IMR-90 (cell line): Measurements from ENCODE around the gene SNAPC1. TPM values are rescaled to one million over a fixed set of nuclear protein-coding genes. Genes with fewer than 3 reads are reported as not detected.

Experiments
- ATAC-seq: fragments of 200-7000 bp; cut with Tn5 transposase; 2 replicates; pipeline ENCODE4 v1.9.1; 2020; ENCODE audit warnings: low read depth, mild to moderate bottlenecking, moderate library complexity
- BruUV-seq: library from RNA; stranded (reverse); fragments of 400-500 nt; replicated peaks from 2 replicates; lab custom pipeline; 2021; lab: Mats Ljungman, UMichigan
- CTCF ChIA-PET: fragments of 300-600 bp; formaldehyde crosslinking; extraction: SDS; loops from one replicate; lab custom pipeline; 2021; ENCODE audit warnings: antibody characterized with exemption; lab: Yijun Ruan, JAX
- POLR2A ChIA-PET: fragments of 300-600 bp; sonication (Branson Sonifier 250); formaldehyde crosslinking; loops from one replicate; lab custom pipeline; 2022; ENCODE audit warnings: antibody characterized with exemption; ENCODE audit not compliant: unreplicated experiment; lab: Charles Lee
- DNase-seq: peaks from one replicate; pipeline ENCODE4 v3.0.0; 2013
- H2AFZ ChIP-seq: replicated peaks from 2 replicates; pipeline ENCODE3; 2013; ENCODE audit warnings: low read length, mild to moderate bottlenecking; ENCODE audit not compliant: poor library complexity
- H2AK5ac ChIP-seq: 2 replicates; pipeline ENCODE4 v1.6.1; 2013; ENCODE audit warnings: low read depth, low read length, inconsistent platforms
- H2AK9ac ChIP-seq: replicated peaks from 2 replicates; pipeline ENCODE3; 2013; ENCODE audit warnings: mild to moderate bottlenecking, low read depth, low read length, moderate library complexity; ENCODE audit not compliant: poor library complexity
- H2BK120ac ChIP-seq: 2 replicates; pipeline ENCODE4 v1.6.1; 2013; ENCODE audit warnings: low read depth, low read length, inconsistent platforms
- H2BK15ac ChIP-seq: 3 replicates; pipeline ENCODE4 v1.6.1; 2013; ENCODE audit warnings: low read depth, low read length, inconsistent platforms
- H2BK20ac ChIP-seq: 2 replicates; pipeline ENCODE4 v1.6.1; 2013; ENCODE audit warnings: low read depth, mild to moderate bottlenecking, inconsistent platforms, low read length, moderate library complexity
- H2BK5ac ChIP-seq: 2 replicates; pipeline ENCODE4 v1.6.1; 2013; ENCODE audit warnings: mild to moderate bottlenecking, low read depth, low read length, inconsistent platforms; ENCODE audit not compliant: poor library complexity, severe bottlenecking
- H3K14ac ChIP-seq: replicated peaks from 2 replicates; pipeline ENCODE4 v1.6.1; 2013; ENCODE audit warnings: low read depth, low read length, inconsistent platforms
- H3K18ac ChIP-seq: 2 replicates; pipeline ENCODE4 v1.6.1; 2013; ENCODE audit warnings: low read depth, low read length, control low read depth
- H3K23ac ChIP-seq: 2 replicates; pipeline ENCODE4 v1.6.1; 2013; ENCODE audit warnings: low read depth, low read length, inconsistent platforms
- H3K27ac ChIP-seq: 2 replicates; pipeline ENCODE4 v1.5.1; 2013; ENCODE audit warnings: mild to moderate bottlenecking, control low read depth, low read length; ENCODE audit not compliant: insufficient read depth
- H3K27me3 ChIP-seq: 2 replicates; pipeline ENCODE4 v1.6.1; 2013; ENCODE audit warnings: low read length; ENCODE audit not compliant: control insufficient read depth, insufficient read depth
- H3K36me3 ChIP-seq: 2 replicates; pipeline ENCODE4 v1.6.1; 2013; ENCODE audit warnings: low read length, mixed read lengths; ENCODE audit not compliant: control insufficient read depth, insufficient read depth
- H3K4ac ChIP-seq: 2 replicates; pipeline ENCODE4 v1.6.1; 2013; ENCODE audit warnings: low read depth, low read length, inconsistent platforms
- H3K4me1 ChIP-seq: 2 replicates; pipeline ENCODE4 v1.6.1; 2013; ENCODE audit warnings: low read length, mixed read lengths; ENCODE audit not compliant: control insufficient read depth, insufficient read depth
- H3K4me2 ChIP-seq: 2 replicates; pipeline ENCODE4 v1.6.1; 2013; ENCODE audit warnings: low read depth, mild to moderate bottlenecking, control low read depth, low read length, moderate library complexity
- H3K4me3 ChIP-seq: 2 replicates; pipeline ENCODE4 v1.5.1; 2013; ENCODE audit warnings: low read depth, mild to moderate bottlenecking, control low read depth, low read length, moderate library complexity; ENCODE audit not compliant: insufficient read depth
- H3K56ac ChIP-seq: 2 replicates; pipeline ENCODE4 v1.6.1; 2013; ENCODE audit warnings: low read length, inconsistent platforms; ENCODE audit not compliant: insufficient read depth; ENCODE audit errors: extremely low read depth
- H3K79me1 ChIP-seq, 2 experiments: 2 replicates each; pipeline ENCODE4 v1.6.1; 2013; ENCODE audit warnings: low read length in 2 of 2, inconsistent platforms in 1 of 2, low read depth in 1 of 2
- H3K9ac ChIP-seq: 2 replicates; pipeline ENCODE4 v1.6.1; 2013; ENCODE audit warnings: low read depth, low read length, control low read depth
- H3K9me1 ChIP-seq: 2 replicates; pipeline ENCODE4 v1.6.1; 2013; ENCODE audit warnings: low read length, inconsistent platforms; ENCODE audit not compliant: insufficient read depth
- H3K9me3 ChIP-seq: 2 replicates; pipeline ENCODE4 v1.6.1; 2013; ENCODE audit warnings: low read length; ENCODE audit not compliant: control insufficient read depth, insufficient read depth
- H4K20me1 ChIP-seq: 2 replicates; pipeline ENCODE4 v1.6.1; 2013; ENCODE audit warnings: low read length, inconsistent platforms; ENCODE audit not compliant: insufficient read depth
- H4K5ac ChIP-seq: 2 replicates; pipeline ENCODE4 v1.6.1; 2013; ENCODE audit warnings: mild to moderate bottlenecking, low read depth, low read length, control low read depth
- H4K8ac ChIP-seq, 2 experiments: 2 replicates each; pipeline ENCODE4 v1.6.1; 2013; ENCODE audit warnings: low read depth in 2 of 2, low read length in 2 of 2, control low read depth in 1 of 2, inconsistent platforms in 1 of 2
- H4K91ac ChIP-seq: 2 replicates; pipeline ENCODE4 v1.6.1; 2013; ENCODE audit warnings: low read depth, low read length, inconsistent platforms; ENCODE audit not compliant: insufficient read depth
- BHLHE40 ChIP-seq: fragments of 150-350 bp; IDR thresholded peaks from 2 replicates; pipeline ENCODE4 v1.6.1; 2016; ENCODE audit warnings: mild to moderate bottlenecking, low read depth, low read length
- CEBPB ChIP-seq: IDR thresholded peaks from 2 replicates; pipeline ENCODE4 v1.6.1; 2012; ENCODE audit warnings: low read depth, low read length, improper control_type of control experiment
- CHD1 ChIP-seq: IDR thresholded peaks from 2 replicates; pipeline ENCODE4 v1.6.1; 2012; ENCODE audit warnings: low read depth, low read length, improper control_type of control experiment
- FOS ChIP-seq: fragments of 150-350 bp; IDR thresholded peaks from 2 replicates; pipeline ENCODE4 v1.6.1; 2016; ENCODE audit warnings: low read depth, low read length
- MAFK ChIP-seq: IDR thresholded peaks from 2 replicates; pipeline ENCODE4 v1.6.1; 2012; ENCODE audit warnings: low read depth, low read length, improper control_type of control experiment
- MAZ ChIP-seq: IDR thresholded peaks from 2 replicates; pipeline ENCODE4 v1.6.1; 2012; ENCODE audit warnings: low read depth, mild to moderate bottlenecking, low read length, improper control_type of control experiment, moderate library complexity, borderline replicate concordance
- MXI1 ChIP-seq: IDR thresholded peaks from 2 replicates; pipeline ENCODE4 v1.6.1; 2012; ENCODE audit warnings: low read depth, mild to moderate bottlenecking, low read length, moderate library complexity, borderline replicate concordance
- NFE2L2 ChIP-seq: fragments of 150-350 bp; IDR thresholded peaks from 2 replicates; pipeline ENCODE4 v1.6.1; 2016; ENCODE audit warnings: low read depth, mild to moderate bottlenecking, low read length
- POLR2A ChIP-seq: IDR thresholded peaks from 2 replicates; pipeline ENCODE4 v1.6.1; 2012; ENCODE audit warnings: mild to moderate bottlenecking, low read depth, low read length
- RAD21 ChIP-seq: IDR thresholded peaks from 2 replicates; pipeline ENCODE4 v1.6.1; 2012; ENCODE audit warnings: low read length, improper control_type of control experiment
- RCOR1 ChIP-seq: IDR thresholded peaks from 2 replicates; pipeline ENCODE4 v1.6.1; 2012; ENCODE audit warnings: mild to moderate bottlenecking, low read length, improper control_type of control experiment; ENCODE audit not compliant: insufficient replicate concordance
- RFX5 ChIP-seq: IDR thresholded peaks from 2 replicates; pipeline ENCODE4 v1.8.0; 2012; ENCODE audit warnings: low read depth, mild to moderate bottlenecking, low read length, moderate library complexity
- SMC3 ChIP-seq: fragments of 150-350 bp; IDR thresholded peaks from 2 replicates; pipeline ENCODE4 v1.6.1; 2016; ENCODE audit warnings: low read depth, mild to moderate bottlenecking, antibody characterized with exemption, low read length, moderate library complexity
- WGBS, 2 experiments: methylation state at CpG; one replicate each; pipeline versions ENCODE4 v1.1.5 to v1.1.7; 2013; ENCODE audit warnings: missing lambda C conversion rate in 2 of 2; ENCODE audit not compliant: insufficient read length in 1 of 2; ENCODE audit errors: extremely low coverage in 2 of 2; 5-methylcytosine and 5-hydroxymethylcytosine counted together
- dilution Hi-C: fragments of 300-500 bp; cut with HindIII; formaldehyde crosslinking; loops from one replicate; pipeline ENCODE4 v1.14.3; 2018; ENCODE audit warnings: low sequenced_read_pairs; ENCODE audit not compliant: unreplicated experiment
- in situ Hi-C: fragments of 300-500 bp; cut with MboI; formaldehyde crosslinking; loops from 3 replicates; pipeline ENCODE4 v1.14.3; 2019; ENCODE audit warnings: low sequenced_read_pairs, inconsistent platforms, mixed read lengths
- intact Hi-C: fragments of 100-400 bp; cut with micrococcal nuclease; formaldehyde crosslinking; loops from 2 replicates; pipeline ENCODE4 v1.10.0; 2022
- polyA plus RNA-seq, 3 experiments: library from polyadenylated mRNA; depleted of rRNA; stranded (reverse); fragments of >200 nt; gene quantifications; 2 replicates each; pipeline ENCODE4 v1.2.3, GENCODE V29; 2012; ENCODE audit warnings: low replicate concordance in 1 of 3
- total RNA-seq: library from RNA; depleted of rRNA; stranded (reverse); fragments of >200 nt; gene quantifications from 2 replicates; pipeline ENCODE4 v1.2.3, GENCODE V29; 2012
- TF ChIP-seq, protein P1 (sequence below): fragments of 150-350 bp; IDR thresholded peaks from 2 replicates; pipeline ENCODE4 v1.6.1; 2017; ENCODE audit warnings: mild to moderate bottlenecking, antibody characterized with exemption, low read length, low read depth
- TF ChIP-seq, protein P2 (sequence below): fragments of 150-350 bp; IDR thresholded peaks from 2 replicates; pipeline ENCODE4 v1.6.1; 2016; ENCODE audit warnings: low read depth, mild to moderate bottlenecking, low read length, moderate library complexity, borderline replicate concordance
- TF ChIP-seq, protein P3 (sequence below): conservative IDR thresholded peaks from 2 replicates; pipeline ENCODE4 v1.5.1; 2012; ENCODE audit warnings: mild to moderate bottlenecking, low read depth, low read length, improper control_type of control experiment

The SNAPC1 gene
- total and polyA plus RNA-seq, 2 of the 4 experiments (the other 2 are of a cell fraction) = 7.7 to 9.3 TPM

GRCh38 chr14:61733972-61734371 is 28.2 kb upstream of the SNAPC1 start:
- Histone ChIP-seq H3K36me3 (peaks cover 66% of the 10 kb centered on the region), H3K4me3 (no peak overlapping the region), H2BK15ac (no peak overlapping the region), H3K23ac (no peak overlapping the region), H3K18ac (no peak overlapping the region), H2BK20ac (no peak overlapping the region), H3K9me3 (no peaks in the 10 kb centered on the region), H2AFZ (no peak overlapping the region), H4K91ac (no peak overlapping the region), H2BK120ac (no peak overlapping the region), H4K5ac (no peak overlapping the region), H3K9me1 (no peaks in the 10 kb centered on the region), H3K4me2 (no peak overlapping the region), H4K20me1 (peaks cover 16% of the 10 kb centered on the region), H3K56ac (no peak overlapping the region), H3K9ac (no peak overlapping the region), H3K4ac (no peak overlapping the region), H2BK5ac (no peak overlapping the region), H3K27me3 (no peaks in the 10 kb centered on the region), H3K79me1 (peaks cover 14 to 46% of the 10 kb centered on the region in 2 experiments), H4K8ac (no peak overlapping the region), H2AK5ac (no peak overlapping the region), H3K14ac (no peak overlapping the region), H3K4me1 (no peaks in the 10 kb centered on the region), H3K27ac (no peak overlapping the region), H2AK9ac (no peak overlapping the region)
- intact Hi-C loops = no loop called here
- CTCF ChIA-PET = interaction anchor here (0.9 to 1.4 kb wide), 3 partner anchors 13 to 15 kb away, joined by 3 to 6 read pairs (median 3); no protein-coding TSS in a partner anchor
- ATAC-seq (no peak), DNase-seq (no peak)
- BruUV-seq = no TSS peak
- WGBS, 2 experiments = no CpG with 5 or more reads among the region's 2 CpGs
- POLR2A ChIA-PET = no interaction called here
- TF ChIP-seq FOS (no peak), MXI1 (no peak), CEBPB (no peak), BHLHE40 (no peak), POLR2A (no peak), SMC3 (no peak), MAZ (no peak), RFX5 (no peak), NFE2L2 (no peak), MAFK (no peak), CHD1 (no peak), RCOR1 (no peak), RAD21 (no peak)
- TF ChIP-seq, protein P1, sequence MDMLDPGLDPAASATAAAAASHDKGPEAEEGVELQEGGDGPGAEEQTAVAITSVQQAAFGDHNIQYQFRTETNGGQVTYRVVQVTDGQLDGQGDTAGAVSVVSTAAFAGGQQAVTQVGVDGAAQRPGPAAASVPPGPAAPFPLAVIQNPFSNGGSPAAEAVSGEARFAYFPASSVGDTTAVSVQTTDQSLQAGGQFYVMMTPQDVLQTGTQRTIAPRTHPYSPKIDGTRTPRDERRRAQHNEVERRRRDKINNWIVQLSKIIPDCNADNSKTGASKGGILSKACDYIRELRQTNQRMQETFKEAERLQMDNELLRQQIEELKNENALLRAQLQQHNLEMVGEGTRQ = no peak
- TF ChIP-seq, protein P2, sequence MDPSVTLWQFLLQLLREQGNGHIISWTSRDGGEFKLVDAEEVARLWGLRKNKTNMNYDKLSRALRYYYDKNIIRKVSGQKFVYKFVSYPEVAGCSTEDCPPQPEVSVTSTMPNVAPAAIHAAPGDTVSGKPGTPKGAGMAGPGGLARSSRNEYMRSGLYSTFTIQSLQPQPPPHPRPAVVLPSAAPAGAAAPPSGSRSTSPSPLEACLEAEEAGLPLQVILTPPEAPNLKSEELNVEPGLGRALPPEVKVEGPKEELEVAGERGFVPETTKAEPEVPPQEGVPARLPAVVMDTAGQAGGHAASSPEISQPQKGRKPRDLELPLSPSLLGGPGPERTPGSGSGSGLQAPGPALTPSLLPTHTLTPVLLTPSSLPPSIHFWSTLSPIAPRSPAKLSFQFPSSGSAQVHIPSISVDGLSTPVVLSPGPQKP = no peak
- TF ChIP-seq, protein P3, sequence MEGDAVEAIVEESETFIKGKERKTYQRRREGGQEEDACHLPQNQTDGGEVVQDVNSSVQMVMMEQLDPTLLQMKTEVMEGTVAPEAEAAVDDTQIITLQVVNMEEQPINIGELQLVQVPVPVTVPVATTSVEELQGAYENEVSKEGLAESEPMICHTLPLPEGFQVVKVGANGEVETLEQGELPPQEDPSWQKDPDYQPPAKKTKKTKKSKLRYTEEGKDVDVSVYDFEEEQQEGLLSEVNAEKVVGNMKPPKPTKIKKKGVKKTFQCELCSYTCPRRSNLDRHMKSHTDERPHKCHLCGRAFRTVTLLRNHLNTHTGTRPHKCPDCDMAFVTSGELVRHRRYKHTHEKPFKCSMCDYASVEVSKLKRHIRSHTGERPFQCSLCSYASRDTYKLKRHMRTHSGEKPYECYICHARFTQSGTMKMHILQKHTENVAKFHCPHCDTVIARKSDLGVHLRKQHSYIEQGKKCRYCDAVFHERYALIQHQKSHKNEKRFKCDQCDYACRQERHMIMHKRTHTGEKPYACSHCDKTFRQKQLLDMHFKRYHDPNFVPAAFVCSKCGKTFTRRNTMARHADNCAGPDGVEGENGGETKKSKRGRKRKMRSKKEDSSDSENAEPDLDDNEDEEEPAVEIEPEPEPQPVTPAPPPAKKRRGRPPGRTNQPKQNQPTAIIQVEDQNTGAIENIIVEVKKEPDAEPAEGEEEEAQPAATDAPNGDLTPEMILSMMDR = no peak
- in situ Hi-C loops = loop anchor here (5.0 kb wide), 1 partner anchor 272 kb away; no protein-coding TSS in a partner anchor
- dilution Hi-C loops = no loop called here
